ENCODE results near the gene PPP1CA. TPM values are rescaled to one million over a fixed set of nuclear protein-coding genes. Genes with fewer than 3 reads are reported as not detected.

Gene PPP1CA
- total RNA-seq, 4 donors from 2014 or later = 146 to 202 (median 185) TPM

GRCh38 chr11:67355794-67356386, 45.8 kb downstream of the PPP1CA start:
- Histone ChIP-seq H3K36me3 (no peaks in the 10 kb centered on the region), H3K4me3 (no peak overlapping the region), H3K9me3 (no peaks in the 10 kb centered on the region), H3K27me3 (no peaks in the 10 kb centered on the region), H3K27ac (peak overlapping the region; percentile 97 to 100 (median 100)), H3K4me1 (peaks cover 55 to 69% (median 61%) of the 10 kb centered on the region in 3 donors)
- DNase-seq = no peak
- intact Hi-C loops (cut with DNase I) = no loop called here
- WGBS, 2 donors = 47 to 56% methylated on average over 1 to 3 of the region's 4 CpGs
- TF ChIP-seq, protein P1, sequence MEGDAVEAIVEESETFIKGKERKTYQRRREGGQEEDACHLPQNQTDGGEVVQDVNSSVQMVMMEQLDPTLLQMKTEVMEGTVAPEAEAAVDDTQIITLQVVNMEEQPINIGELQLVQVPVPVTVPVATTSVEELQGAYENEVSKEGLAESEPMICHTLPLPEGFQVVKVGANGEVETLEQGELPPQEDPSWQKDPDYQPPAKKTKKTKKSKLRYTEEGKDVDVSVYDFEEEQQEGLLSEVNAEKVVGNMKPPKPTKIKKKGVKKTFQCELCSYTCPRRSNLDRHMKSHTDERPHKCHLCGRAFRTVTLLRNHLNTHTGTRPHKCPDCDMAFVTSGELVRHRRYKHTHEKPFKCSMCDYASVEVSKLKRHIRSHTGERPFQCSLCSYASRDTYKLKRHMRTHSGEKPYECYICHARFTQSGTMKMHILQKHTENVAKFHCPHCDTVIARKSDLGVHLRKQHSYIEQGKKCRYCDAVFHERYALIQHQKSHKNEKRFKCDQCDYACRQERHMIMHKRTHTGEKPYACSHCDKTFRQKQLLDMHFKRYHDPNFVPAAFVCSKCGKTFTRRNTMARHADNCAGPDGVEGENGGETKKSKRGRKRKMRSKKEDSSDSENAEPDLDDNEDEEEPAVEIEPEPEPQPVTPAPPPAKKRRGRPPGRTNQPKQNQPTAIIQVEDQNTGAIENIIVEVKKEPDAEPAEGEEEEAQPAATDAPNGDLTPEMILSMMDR (IDR thresholded peaks at IDR 0.05) = no peak
- no peak for TF ChIP-seq POLR2A (IDR thresholded peaks at IDR 0.05)

DNA sequence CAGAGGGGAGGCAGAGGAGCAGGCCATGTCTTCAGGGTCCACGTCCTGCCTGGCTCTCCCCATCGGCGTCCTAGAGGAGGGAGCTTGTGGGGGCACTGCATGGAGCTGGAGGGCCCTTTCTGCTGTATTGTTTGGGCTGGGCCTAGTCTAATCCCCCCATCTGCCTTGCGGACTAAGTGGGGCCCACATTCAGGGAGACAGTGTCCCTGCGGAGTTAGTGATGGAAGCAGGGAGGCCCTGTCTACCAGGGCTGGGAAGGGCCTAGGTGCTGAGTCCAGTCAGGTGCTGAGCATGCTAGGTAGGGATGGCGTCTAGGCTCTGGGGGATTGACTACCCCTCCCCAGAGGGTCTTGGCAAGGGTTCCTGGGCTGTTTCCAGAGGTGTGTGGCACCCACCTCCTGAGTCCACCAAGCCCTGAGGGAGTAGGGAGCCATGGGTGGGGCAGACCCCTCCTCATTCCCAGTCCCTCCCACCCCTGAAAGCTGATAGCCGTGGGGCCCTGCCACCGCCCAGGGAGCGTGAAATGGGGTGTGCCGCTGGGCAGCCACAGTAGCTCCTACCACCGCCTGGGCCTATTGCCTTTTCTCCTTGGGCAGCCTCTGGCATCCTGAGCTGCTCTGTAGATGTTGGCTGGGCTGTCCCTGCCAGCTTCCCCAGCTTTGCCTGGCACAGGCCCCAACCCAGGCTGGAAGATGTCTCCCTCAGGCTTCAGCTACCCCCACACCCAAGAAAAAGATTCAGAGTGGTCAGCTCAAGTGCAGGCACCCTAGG, 46.5 kb downstream of the PPP1CA start:
- intact Hi-C loops (cut with DNase I) = no loop called here
- Histone ChIP-seq H3K9me3 (no peaks in the 10 kb centered on the region), H3K27me3 (no peaks in the 10 kb centered on the region), H3K36me3 (no peaks in the 10 kb centered on the region), H3K4me3 (no peak overlapping the region), H3K4me1 (peaks cover 59 to 74% (median 63%) of the 10 kb centered on the region in 3 donors), H3K27ac (peak overlapping the region; percentile 97 to 100 (median 100))
- 56% methylated on average over 6 of the region's 11 CpGs; no CpG with 5 or more reads in 1 of the 2 donors for WGBS, 2 donors
- no peak for DNase-seq
- TF ChIP-seq, protein P1 (IDR thresholded peaks at IDR 0.05) = no peak
- TF ChIP-seq POLR2A (IDR thresholded peaks at IDR 0.05) = no peak

GRCh38 chr11:67354075-67355022, 47.3 kb downstream of the PPP1CA start:
- 35 to 45% methylated on average over 3 to 6 of the region's 8 CpGs for WGBS, 2 donors
- peak overlapping the region; percentile 97 to 100 (median 100) for H3K27ac ChIP-seq
- no peak for DNase-seq
- peak overlapping the region; percentile 73 to 86 (median 76) for H3K4me3 ChIP-seq
- no peaks in the 10 kb centered on the region for H3K9me3 ChIP-seq
- intact Hi-C loops (cut with DNase I) = no loop called here
- H3K4me1 ChIP-seq = peaks cover 59 to 81% (median 63%) of the 10 kb centered on the region in 3 donors
- H3K36me3 ChIP-seq = no peaks in the 10 kb centered on the region
- H3K27me3 ChIP-seq = no peaks in the 10 kb centered on the region
- TF ChIP-seq, protein P1 (IDR thresholded peaks at IDR 0.05) = no peak
- no peak for TF ChIP-seq POLR2A (IDR thresholded peaks at IDR 0.05)

- Histone ChIP-seq H3K4me1 (peaks cover 59 to 89% (median 63%) of the 10 kb centered on the region in 3 donors), H3K9me3 (no peaks in the 10 kb centered on the region), H3K4me3 (peak within 1 kb of the TSS; percentile 73 to 86 (median 76)), H3K36me3 (no peaks in the 10 kb centered on the region), H3K27me3 (no peaks in the 10 kb centered on the region), H3K27ac (peak within 1 kb of the TSS; percentile 97 to 100 (median 100))
- WGBS, 2 donors = 0 to 2% methylated on average over 8 to 15 of the region's 37 CpGs
- intact Hi-C loops (cut with DNase I) = no loop called here
- TF ChIP-seq, protein P1 (IDR thresholded peaks at IDR 0.05) = no peak
- peak in 3 of 4 donors; percentile 68 to 94 (median 83) for TF ChIP-seq POLR2A (IDR thresholded peaks at IDR 0.05)
- peak; percentile 95 for DNase-seq
Measured at GRCh38 chr11:67353317-67354074, 48.2 kb downstream of the PPP1CA start, which contains the start of gene POLD4. POLD4 (minus strand) TSS chr11:67353546; CDS start chr11:67353399, 147 bp downstream.
